WTC11 (cell line): Measurements from ENCODE around the gene SARDH. TPM values are rescaled to one million over a fixed set of nuclear protein-coding genes. Genes with fewer than 3 reads are reported as not detected.

Experiments used
- ATAC-seq: fragments of 200-7000 bp; cut with Tn5 transposase; 2 replicates; pipeline ENCODE4 v1.10.0; 2021; ENCODE audit warnings: mild to moderate bottlenecking, moderate library complexity
- CTCF ChIA-PET: fragments of 300-600 bp; sonication (Branson Sonifier 250); formaldehyde crosslinking; loops from one replicate; lab custom pipeline; 2021; ENCODE audit warnings: antibody characterized with exemption; lab: Charles Lee
- POLR2A ChIA-PET: fragments of 350-600 bp; sonication (Branson Sonifier 250); formaldehyde crosslinking; loops from one replicate; lab custom pipeline; 2021; ENCODE audit warnings: antibody characterized with exemption; lab: Charles Lee
- DNase-seq: peaks from one replicate; pipeline ENCODE4 v3.0.0; 2021; ENCODE audit warnings: low spot score
- H3K27ac Mint-ChIP-seq: 2 replicates; pipeline ENCODE4 v1.8.0; 2021; ENCODE audit warnings: mixed read lengths
- H3K27me3 Mint-ChIP-seq: 2 replicates; pipeline ENCODE4 v1.8.0; 2021; ENCODE audit warnings: low read depth, mild to moderate bottlenecking, moderate library complexity, mixed read lengths
- H3K36me3 Mint-ChIP-seq: 2 replicates; pipeline ENCODE4 v1.8.0; 2021; ENCODE audit warnings: mixed read lengths
- H3K4me1 Mint-ChIP-seq: 2 replicates; pipeline ENCODE4 v1.8.0; 2022; ENCODE audit warnings: mixed read lengths
- H3K4me3 Mint-ChIP-seq: 2 replicates; pipeline ENCODE4 v1.8.0; 2021; ENCODE audit warnings: mild to moderate bottlenecking, moderate library complexity, mixed read lengths
- H3K9me3 Mint-ChIP-seq: 2 replicates; pipeline ENCODE4 v1.8.0; 2021; ENCODE audit warnings: mixed read lengths
- ESRRA ChIP-seq: sonication (generic); formaldehyde crosslinking; IDR thresholded peaks from 2 replicates; pipeline ENCODE4 v1.8.1; 2022; ENCODE audit warnings: mild to moderate bottlenecking, missing genetic modification reagents, borderline replicate concordance
- SP1 ChIP-seq: sonication (generic); formaldehyde crosslinking; conservative IDR thresholded peaks from 2 replicates; pipeline ENCODE4 v1.8.1; 2022; ENCODE audit warnings: missing genetic modification reagents
- ZNF671 ChIP-seq: fragments of 250-450 bp; sonication (Bioruptor Pico); IDR thresholded peaks from 2 replicates; pipeline ENCODE4 v1.8.0; 2021; ENCODE audit warnings: mild to moderate bottlenecking
- total RNA-seq: library from RNA; stranded (reverse); gene quantifications from 3 replicates; pipeline ENCODE4 v1.2.3, GENCODE V29; 2021
- TF ChIP-seq, protein P1 (sequence below): sonication (generic); formaldehyde crosslinking; conservative IDR thresholded peaks from 2 replicates; pipeline ENCODE4 v1.8.1; 2022; ENCODE audit warnings: mild to moderate bottlenecking, missing genetic modification reagents
- TF ChIP-seq, protein P2 (sequence below): fragments of 250-450 bp; sonication (Bioruptor Pico); IDR thresholded peaks from 2 replicates; pipeline ENCODE4 v1.9.0; 2021; ENCODE audit warnings: mild to moderate bottlenecking
- TF ChIP-seq, protein P3 (sequence below): sonication (generic); formaldehyde crosslinking; IDR thresholded peaks from 2 replicates; pipeline ENCODE4 v1.8.0; 2022; ENCODE audit warnings: missing genetic modification reagents
- TF ChIP-seq, protein P4 (sequence below): sonication (generic); formaldehyde crosslinking; conservative IDR thresholded peaks from 2 replicates; pipeline ENCODE4 v1.8.1; 2023; ENCODE audit warnings: mild to moderate bottlenecking, low read depth, missing genetic modification reagents, moderate library complexity
- TF ChIP-seq, protein P5 (sequence below): fragments of 250-450 bp; sonication (Bioruptor Pico); IDR thresholded peaks from 2 replicates; pipeline ENCODE4 v2.1.2; 2022; ENCODE audit warnings: mild to moderate bottlenecking, moderate library complexity
- TF ChIP-seq, protein P6 (sequence below): sonication (generic); formaldehyde crosslinking; IDR thresholded peaks from 2 replicates; pipeline ENCODE4 v1.8.0; 2023; ENCODE audit warnings: missing genetic modification reagents, mild to moderate bottlenecking, borderline replicate concordance
- TF ChIP-seq, protein P7 (sequence below): sonication (generic); formaldehyde crosslinking; IDR thresholded peaks from 2 replicates; pipeline ENCODE4 v1.8.1; 2023; ENCODE audit warnings: mild to moderate bottlenecking, missing genetic modification reagents

SARDH gene
- total RNA-seq, 1 experiment from 2014 or later = 8.5 TPM

DNA sequence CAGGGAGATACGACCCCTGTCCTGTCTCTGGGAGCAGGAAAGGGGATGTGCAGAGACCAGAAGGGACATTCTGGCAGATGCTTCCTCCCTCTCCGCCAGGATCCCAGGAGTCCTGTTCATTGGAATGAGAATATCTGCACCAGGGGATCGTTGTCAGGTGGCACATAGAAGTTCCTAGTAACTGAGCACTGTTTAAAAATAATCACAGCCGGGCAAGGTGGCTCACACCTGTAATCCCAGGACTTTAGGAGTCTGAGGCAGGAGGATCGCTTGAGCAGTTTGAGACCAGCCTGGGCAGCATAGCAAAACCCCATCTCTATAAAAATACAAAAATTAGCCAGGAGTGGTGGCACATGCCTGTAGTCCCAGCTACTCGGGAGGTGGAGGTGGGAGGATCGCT lies 12.3 kb downstream of the SARDH start:
- ATAC-seq = no peak
- TF ChIP-seq, protein P1, sequence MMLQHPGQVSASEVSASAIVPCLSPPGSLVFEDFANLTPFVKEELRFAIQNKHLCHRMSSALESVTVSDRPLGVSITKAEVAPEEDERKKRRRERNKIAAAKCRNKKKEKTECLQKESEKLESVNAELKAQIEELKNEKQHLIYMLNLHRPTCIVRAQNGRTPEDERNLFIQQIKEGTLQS = no peak
- TF ChIP-seq SP1 (CRISPR knock-in tag) (no peak), ESRRA (no peak), ZNF671 (CRISPR knock-in tag) (no peak)
- TF ChIP-seq, protein P2, sequence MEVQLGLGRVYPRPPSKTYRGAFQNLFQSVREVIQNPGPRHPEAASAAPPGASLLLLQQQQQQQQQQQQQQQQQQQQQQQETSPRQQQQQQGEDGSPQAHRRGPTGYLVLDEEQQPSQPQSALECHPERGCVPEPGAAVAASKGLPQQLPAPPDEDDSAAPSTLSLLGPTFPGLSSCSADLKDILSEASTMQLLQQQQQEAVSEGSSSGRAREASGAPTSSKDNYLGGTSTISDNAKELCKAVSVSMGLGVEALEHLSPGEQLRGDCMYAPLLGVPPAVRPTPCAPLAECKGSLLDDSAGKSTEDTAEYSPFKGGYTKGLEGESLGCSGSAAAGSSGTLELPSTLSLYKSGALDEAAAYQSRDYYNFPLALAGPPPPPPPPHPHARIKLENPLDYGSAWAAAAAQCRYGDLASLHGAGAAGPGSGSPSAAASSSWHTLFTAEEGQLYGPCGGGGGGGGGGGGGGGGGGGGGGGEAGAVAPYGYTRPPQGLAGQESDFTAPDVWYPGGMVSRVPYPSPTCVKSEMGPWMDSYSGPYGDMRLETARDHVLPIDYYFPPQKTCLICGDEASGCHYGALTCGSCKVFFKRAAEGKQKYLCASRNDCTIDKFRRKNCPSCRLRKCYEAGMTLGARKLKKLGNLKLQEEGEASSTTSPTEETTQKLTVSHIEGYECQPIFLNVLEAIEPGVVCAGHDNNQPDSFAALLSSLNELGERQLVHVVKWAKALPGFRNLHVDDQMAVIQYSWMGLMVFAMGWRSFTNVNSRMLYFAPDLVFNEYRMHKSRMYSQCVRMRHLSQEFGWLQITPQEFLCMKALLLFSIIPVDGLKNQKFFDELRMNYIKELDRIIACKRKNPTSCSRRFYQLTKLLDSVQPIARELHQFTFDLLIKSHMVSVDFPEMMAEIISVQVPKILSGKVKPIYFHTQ (CRISPR knock-in tag) = no peak
- TF ChIP-seq, protein P3, sequence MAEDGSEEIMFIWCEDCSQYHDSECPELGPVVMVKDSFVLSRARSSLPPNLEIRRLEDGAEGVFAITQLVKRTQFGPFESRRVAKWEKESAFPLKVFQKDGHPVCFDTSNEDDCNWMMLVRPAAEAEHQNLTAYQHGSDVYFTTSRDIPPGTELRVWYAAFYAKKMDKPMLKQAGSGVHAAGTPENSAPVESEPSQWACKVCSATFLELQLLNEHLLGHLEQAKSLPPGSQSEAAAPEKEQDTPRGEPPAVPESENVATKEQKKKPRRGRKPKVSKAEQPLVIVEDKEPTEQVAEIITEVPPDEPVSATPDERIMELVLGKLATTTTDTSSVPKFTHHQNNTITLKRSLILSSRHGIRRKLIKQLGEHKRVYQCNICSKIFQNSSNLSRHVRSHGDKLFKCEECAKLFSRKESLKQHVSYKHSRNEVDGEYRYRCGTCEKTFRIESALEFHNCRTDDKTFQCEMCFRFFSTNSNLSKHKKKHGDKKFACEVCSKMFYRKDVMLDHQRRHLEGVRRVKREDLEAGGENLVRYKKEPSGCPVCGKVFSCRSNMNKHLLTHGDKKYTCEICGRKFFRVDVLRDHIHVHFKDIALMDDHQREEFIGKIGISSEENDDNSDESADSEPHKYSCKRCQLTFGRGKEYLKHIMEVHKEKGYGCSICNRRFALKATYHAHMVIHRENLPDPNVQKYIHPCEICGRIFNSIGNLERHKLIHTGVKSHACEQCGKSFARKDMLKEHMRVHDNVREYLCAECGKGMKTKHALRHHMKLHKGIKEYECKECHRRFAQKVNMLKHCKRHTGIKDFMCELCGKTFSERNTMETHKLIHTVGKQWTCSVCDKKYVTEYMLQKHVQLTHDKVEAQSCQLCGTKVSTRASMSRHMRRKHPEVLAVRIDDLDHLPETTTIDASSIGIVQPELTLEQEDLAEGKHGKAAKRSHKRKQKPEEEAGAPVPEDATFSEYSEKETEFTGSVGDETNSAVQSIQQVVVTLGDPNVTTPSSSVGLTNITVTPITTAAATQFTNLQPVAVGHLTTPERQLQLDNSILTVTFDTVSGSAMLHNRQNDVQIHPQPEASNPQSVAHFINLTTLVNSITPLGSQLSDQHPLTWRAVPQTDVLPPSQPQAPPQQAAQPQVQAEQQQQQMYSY (CRISPR knock-in tag) = no peak
- TF ChIP-seq, protein P4, sequence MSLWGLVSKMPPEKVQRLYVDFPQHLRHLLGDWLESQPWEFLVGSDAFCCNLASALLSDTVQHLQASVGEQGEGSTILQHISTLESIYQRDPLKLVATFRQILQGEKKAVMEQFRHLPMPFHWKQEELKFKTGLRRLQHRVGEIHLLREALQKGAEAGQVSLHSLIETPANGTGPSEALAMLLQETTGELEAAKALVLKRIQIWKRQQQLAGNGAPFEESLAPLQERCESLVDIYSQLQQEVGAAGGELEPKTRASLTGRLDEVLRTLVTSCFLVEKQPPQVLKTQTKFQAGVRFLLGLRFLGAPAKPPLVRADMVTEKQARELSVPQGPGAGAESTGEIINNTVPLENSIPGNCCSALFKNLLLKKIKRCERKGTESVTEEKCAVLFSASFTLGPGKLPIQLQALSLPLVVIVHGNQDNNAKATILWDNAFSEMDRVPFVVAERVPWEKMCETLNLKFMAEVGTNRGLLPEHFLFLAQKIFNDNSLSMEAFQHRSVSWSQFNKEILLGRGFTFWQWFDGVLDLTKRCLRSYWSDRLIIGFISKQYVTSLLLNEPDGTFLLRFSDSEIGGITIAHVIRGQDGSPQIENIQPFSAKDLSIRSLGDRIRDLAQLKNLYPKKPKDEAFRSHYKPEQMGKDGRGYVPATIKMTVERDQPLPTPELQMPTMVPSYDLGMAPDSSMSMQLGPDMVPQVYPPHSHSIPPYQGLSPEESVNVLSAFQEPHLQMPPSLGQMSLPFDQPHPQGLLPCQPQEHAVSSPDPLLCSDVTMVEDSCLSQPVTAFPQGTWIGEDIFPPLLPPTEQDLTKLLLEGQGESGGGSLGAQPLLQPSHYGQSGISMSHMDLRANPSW (CRISPR knock-in tag) = no peak
- no peaks in the 10 kb centered on the region; the same call in 1 of the 2 replicates for H3K27me3 Mint-ChIP-seq
- H3K9me3 Mint-ChIP-seq = peaks cover 13% of the 10 kb centered on the region
- H3K4me3 Mint-ChIP-seq = no peak overlapping the region
- no peaks in the 10 kb centered on the region for H3K4me1 Mint-ChIP-seq
- DNase-seq = no peak
- peaks cover 6% of the 10 kb centered on the region for H3K36me3 Mint-ChIP-seq
- POLR2A ChIA-PET = no interaction called here
- CTCF ChIA-PET = interaction anchor here (0.6 to 3.5 kb wide), 12 partner anchors 9 to 202 kb away, joined by 3 to 24 read pairs (median 4); no protein-coding TSS in a partner anchor
- H3K27ac Mint-ChIP-seq = no peak overlapping the region

DNA sequence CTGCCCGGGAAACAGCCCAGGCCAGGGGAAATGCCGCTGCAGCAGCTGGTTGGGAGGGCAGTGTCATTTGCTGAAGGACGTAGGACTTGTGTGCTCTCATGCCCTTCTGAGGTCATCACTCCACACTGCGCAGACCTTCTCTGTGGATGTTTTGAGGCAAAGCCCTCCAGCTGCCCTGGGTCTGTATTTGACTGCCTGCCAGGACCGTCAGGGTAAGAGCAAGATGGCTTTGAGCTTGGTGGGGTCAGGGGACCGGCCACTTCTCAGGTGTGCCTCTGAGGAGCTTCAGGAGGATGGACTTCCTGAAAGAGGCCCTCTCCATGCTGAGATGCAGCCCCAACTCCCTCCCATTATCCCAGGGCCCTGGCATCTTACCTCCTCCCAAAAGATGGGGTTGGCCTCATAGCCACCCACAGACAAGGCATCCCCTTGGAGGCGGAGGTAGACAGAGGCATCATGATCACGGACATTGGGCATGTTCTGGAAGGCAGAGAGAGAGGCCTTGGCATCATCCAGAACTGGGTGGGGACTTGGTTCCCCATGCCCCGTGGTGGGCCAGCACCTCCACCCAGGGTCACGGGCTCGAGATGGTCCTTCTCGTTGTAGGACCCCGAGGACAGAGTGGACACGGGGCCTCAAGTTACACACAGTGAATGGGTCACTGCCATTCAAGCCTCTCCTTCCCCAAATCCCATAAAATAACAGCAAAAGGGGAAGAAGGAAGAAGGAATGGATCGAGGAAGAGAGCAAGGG lies 19.4 kb downstream of the SARDH start:
- DNase-seq (no peak), ATAC-seq (no peak)
- ChIA-PET POLR2A (no interaction called here), CTCF (no interaction called here)
- Mint-ChIP-seq H3K9me3 (peaks cover 15% of the 10 kb centered on the region), H3K27me3 (no peaks in the 10 kb centered on the region; the same call in 1 of the 2 replicates), H3K4me3 (no peak overlapping the region), H3K4me1 (peaks cover 5% of the 10 kb centered on the region), H3K36me3 (peaks cover 9% of the 10 kb centered on the region), H3K27ac (no peak overlapping the region)
- TF ChIP-seq, protein P5, sequence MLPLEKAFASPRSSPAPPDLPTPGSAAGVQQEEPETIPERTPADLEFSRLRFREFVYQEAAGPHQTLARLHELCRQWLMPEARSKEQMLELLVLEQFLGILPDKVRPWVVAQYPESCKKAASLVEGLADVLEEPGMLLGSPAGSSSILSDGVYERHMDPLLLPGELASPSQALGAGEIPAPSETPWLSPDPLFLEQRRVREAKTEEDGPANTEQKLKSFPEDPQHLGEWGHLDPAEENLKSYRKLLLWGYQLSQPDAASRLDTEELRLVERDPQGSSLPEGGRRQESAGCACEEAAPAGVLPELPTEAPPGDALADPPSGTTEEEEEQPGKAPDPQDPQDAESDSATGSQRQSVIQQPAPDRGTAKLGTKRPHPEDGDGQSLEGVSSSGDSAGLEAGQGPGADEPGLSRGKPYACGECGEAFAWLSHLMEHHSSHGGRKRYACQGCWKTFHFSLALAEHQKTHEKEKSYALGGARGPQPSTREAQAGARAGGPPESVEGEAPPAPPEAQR (CRISPR knock-in tag) = no peak
- TF ChIP-seq, protein P3 (CRISPR knock-in tag) = no peak
- TF ChIP-seq, protein P6, sequence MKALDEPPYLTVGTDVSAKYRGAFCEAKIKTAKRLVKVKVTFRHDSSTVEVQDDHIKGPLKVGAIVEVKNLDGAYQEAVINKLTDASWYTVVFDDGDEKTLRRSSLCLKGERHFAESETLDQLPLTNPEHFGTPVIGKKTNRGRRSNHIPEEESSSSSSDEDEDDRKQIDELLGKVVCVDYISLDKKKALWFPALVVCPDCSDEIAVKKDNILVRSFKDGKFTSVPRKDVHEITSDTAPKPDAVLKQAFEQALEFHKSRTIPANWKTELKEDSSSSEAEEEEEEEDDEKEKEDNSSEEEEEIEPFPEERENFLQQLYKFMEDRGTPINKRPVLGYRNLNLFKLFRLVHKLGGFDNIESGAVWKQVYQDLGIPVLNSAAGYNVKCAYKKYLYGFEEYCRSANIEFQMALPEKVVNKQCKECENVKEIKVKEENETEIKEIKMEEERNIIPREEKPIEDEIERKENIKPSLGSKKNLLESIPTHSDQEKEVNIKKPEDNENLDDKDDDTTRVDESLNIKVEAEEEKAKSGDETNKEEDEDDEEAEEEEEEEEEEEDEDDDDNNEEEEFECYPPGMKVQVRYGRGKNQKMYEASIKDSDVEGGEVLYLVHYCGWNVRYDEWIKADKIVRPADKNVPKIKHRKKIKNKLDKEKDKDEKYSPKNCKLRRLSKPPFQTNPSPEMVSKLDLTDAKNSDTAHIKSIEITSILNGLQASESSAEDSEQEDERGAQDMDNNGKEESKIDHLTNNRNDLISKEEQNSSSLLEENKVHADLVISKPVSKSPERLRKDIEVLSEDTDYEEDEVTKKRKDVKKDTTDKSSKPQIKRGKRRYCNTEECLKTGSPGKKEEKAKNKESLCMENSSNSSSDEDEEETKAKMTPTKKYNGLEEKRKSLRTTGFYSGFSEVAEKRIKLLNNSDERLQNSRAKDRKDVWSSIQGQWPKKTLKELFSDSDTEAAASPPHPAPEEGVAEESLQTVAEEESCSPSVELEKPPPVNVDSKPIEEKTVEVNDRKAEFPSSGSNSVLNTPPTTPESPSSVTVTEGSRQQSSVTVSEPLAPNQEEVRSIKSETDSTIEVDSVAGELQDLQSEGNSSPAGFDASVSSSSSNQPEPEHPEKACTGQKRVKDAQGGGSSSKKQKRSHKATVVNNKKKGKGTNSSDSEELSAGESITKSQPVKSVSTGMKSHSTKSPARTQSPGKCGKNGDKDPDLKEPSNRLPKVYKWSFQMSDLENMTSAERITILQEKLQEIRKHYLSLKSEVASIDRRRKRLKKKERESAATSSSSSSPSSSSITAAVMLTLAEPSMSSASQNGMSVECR (CRISPR knock-in tag) = no peak
- TF ChIP-seq, protein P7, sequence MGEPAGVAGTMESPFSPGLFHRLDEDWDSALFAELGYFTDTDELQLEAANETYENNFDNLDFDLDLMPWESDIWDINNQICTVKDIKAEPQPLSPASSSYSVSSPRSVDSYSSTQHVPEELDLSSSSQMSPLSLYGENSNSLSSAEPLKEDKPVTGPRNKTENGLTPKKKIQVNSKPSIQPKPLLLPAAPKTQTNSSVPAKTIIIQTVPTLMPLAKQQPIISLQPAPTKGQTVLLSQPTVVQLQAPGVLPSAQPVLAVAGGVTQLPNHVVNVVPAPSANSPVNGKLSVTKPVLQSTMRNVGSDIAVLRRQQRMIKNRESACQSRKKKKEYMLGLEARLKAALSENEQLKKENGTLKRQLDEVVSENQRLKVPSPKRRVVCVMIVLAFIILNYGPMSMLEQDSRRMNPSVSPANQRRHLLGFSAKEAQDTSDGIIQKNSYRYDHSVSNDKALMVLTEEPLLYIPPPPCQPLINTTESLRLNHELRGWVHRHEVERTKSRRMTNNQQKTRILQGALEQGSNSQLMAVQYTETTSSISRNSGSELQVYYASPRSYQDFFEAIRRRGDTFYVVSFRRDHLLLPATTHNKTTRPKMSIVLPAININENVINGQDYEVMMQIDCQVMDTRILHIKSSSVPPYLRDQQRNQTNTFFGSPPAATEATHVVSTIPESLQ (CRISPR knock-in tag) = no peak
